Measurements from ENCODE around the gene PLPP3.

Gene PLPP3

DNA sequence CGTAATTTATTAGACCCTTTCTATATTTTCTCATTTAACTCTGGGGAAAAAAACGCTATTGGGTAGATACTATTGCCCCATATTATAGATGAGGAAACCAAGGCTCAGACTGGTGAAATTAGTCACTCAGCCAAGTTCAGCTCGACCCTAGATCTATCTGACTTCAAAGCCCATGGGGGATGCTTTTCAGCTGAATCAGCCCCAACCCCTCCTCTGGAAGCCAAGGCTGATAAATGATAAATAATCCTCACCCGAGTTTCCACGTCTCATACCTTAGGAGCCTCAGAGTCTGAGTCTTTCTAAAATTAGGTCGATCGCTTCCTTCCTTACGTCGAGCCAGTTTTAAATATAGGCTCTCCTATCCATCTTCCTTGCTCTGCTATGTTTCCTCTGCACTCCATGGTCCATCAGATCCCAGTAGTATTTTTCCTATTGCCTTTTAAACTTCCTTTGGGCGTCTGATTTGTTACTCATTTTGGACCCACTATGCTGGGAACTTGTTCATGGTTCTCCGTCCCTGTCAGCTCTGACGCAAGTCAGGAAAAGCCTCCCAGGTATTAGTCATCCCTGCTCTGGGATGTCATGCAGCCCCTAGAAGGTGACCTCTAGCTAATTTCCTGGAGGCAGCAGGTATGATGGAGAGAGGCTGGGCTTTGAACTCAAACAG lies 122.8 kb downstream of the PLPP3 start:
- no peak for DNase-seq

DNA sequence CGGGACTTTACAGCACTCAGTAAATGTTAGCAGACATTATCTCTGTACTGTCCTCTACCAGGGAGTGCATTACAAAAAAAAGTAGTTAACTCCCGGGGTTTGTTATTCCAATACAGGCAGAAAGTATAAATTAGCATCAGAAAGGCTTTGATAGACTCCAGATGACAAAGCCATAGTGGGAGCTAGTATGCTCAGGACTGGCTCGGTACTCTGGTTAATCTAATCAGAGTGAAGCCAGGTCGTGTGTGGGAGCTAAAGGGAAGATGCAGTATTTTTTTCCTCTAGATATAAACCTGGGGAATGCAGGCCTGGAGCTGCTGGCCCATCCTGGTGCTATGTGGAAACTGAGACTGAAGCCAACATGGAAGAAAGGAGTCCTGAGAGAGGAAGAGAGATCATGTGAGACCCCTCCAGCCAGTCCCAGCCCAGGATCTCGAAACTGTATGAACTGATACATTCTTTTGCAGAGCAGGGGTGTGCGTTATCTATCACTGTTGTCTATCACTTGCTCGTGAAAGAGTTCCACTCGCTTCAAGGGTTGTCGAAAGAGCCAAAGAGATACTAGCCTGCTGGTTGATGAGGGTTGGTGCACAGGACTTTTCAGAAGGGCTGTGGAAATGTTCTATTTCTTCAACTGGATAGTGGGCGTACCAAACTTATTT lies 125.8 kb downstream of the PLPP3 start:
- no peak for DNase-seq

DNA sequence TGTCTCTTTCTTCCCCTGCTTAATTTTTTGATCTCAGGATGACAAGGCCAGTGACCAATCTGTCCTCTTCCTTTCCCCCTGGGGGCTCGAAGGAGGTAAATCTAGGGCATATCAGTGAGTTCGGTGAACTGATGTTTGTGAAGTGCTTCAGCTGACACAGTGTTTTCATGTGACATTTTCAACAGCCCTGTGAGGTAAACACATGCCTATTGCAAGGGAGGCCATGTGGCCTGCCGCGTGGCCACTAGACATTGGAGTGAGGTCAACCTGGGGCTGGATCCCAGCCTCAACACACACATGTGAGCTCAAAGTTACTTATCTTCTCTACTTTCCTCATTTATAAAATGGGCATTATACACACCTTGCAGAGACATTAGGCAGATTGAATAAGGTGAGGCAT lies 126.3 kb downstream of the PLPP3 start:
- no peak for DNase-seq

DNA sequence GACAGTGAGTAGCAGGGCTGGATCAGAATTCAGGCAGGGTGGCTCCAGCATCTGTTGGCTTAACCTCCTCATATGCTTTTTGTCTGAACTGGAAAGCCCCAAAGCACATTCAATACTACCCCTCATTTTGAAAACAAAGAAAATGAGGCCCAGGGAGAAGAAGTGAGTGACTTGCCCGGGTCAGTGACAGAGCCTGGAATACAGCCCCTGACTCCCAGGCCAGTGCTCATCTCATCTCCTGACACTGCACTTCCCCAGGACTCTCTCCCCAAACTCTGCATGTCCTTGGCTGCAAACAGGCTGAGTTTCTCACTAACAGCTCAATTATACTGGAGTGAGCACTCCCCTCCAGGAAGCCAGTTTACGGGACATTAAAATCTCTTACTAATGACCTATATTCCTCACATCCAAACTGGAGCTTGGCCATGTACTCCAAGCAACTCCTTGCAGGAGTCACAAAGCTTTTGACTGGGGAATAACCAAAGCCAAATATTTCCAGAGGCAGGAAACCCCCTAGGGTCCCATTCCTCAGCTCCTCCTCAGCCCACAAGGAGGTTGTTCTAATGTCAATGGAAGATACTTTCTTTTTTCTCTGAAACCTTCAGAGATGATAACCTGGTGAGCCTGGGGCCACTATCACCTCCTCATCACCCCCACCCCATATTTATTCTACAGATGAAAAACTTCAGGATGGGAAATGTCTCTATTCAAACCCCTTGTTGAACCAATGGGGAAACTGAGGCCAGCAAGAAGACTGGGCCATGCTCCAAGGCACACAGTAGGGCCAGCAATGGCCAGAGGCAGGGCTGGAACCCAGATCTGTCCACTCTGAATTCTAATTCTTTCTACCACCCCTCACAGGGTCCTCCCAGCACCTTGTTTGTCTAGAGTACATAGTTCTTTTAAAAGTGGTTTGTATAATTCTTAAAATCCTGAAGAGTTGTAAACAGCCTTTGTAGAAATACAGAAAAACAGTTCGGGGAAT lies 127.0 kb downstream of the PLPP3 start:
- DNase-seq, result no peak

DNA sequence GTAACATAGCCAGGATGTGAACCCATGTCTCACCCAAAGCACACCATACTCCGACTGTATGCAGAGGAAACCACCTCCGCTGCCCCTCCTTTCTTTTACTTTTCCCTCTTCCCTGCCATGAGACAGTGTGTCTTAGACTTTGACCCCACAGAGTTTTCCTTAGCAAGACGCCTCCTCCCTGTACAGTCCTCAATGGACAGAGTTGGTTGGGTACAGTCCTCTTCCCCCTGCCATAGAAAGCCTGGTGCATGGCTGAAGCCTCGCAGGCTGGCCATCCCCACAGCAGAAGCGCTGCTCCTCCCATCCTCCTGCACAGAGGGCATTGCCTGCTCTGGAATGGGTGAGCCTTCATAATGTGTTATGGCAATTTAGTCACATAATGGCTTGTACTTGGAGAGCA lies 127.9 kb downstream of the PLPP3 start:
- no peak for DNase-seq

DNA sequence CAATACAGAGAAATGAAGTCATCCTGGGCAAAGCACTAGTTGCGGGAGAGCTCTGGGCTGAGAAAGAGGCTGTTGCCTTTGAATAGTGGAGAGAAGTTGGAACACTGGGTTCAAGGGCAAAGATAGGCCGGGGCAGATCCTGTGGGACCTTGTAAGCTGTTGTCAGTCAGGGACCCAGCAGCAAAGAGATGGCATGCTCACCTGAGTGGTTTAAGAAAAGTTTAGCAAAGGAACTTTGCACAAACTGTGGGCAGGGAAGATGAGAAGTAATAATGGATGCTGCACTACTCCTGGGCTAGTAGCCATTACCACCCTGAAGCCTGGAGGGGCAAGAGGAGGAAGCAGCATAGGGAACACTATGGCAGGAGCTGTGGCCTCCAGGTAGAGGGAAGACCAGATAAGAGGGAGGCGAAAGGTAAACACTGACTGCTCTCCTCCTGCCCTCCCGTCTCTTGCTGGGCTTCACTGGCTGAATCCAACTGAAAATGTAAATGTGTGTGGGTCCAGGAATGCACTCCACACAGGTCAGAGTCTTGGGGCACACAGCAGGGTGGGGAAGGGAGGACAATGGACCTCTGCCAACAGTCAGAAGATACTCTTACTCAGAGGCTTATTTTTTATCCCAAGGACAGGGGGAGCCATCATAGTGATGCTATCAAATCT lies 129.2 kb downstream of the PLPP3 start:
- DNase-seq, result no peak

DNA sequence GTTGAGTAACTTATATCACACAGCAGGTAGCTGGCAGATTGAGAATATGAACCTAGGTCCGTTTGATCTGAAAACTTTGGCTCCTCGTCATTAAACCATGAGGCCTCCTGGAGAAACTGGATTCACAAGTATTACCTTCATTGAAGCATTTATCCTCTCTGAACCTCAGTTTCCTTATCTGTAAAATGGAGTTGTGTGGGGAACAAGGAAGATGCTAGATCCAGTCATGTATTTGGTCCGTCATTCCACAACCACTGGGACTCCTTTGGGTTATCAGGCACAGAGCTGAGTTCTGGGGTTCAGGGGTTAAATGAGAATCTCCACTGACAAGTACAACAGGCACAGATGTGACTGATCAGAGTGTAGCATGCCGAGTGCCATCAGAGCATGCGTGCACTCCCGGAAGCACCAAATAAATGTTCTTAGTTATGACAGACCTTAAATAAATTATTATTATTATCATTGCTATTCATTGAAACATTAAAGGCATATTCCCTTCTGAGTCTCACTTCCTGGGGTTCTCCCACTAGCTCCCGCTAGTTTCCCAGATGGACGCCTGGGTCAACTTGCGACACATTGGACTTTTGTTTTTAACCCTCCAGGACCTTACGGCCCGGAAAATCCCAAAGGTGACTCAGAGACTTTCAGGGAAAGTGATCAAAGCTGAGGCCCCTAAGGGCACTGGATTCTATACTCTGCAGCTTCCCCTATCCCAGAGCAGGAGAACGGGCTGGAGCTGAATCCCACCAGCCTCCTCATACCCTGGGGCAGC lies 130.6 kb downstream of the PLPP3 start:
- DNase-seq, result no peak

DNA sequence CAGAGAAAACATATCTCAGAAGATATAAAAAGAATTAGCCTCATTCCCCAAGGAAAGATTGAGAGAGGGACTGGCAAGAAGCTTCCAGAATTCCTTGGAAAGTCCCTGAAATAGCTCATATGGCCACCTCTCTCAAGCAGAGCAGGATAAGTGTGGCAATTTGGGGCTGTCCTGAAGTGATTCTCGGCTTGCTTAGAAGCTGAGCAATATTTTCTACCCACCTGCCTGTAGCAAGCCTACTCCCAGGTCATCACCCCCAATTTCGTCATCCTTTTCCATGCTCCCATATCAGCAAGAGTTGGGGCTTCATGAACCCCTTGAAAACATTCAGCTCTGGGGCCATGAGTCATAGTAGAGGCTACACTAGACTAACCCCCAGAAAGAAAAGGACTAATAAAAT lies 131.5 kb downstream of the PLPP3 start:
- no peak for DNase-seq

DNA sequence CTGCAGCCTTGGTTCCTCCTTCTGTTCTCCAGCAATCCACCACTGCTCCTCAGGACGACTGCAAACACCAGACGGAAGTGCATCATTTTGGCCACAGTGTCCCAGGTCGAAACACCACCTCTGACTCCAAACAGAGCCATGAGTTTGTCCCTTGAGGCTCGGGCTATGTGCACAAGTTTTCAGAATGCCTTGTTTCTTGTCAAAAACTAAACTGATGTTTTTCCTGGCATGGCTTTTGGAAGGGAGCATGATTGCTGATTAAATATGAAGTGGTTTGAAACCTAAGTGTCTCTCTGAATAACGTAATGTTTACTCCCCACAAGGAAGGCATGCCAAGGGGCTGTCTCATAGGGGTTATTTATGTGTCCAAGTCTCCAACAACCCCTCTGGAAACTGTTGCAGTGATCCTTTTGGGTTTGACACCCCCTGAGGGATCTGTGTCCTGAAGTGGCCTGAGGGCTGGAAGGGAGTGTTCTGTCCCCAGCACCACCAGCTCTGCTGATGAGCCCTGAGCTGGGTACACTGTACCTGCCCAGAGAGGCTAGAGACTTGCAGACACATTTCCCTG lies 132.7 kb downstream of the PLPP3 start:
- no peak for DNase-seq

DNA sequence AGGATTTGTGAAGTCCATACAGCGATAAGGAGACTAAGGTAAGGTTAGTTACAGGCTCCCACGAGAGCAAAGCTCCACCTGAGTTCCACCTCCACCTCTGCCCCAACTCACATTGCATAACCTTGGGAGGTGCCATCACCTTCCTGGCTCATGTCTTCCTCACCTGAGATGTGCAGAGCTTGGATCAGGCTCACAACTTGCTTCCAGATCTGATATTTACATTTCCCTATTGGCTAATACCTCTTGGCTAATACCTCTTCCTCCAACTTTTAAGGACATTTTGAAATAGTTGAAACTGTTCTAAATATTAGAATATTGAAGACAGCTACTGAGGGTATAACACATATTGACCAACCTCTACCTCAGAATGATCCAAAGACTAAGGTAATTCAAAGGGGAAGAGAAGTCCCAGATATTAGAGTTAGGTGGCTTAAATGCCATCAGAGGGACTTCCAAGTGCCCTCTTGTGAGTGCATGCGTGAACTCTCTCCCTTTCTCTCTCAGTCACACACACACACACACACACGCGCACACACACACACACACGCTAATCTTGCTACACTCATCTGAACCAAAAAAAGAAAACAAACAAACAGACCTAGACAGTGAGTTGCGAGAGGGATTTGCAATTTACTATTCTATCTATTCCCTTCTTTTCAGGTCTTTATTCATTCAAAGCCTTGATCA lies 134.3 kb downstream of the PLPP3 start:
- DNase-seq, result no peak

Measured in RPMI8226 (cell line).